Pancreas (tissue), 10 donors: ENCODE data around the gene PHF10. TPM values are rescaled to one million over a fixed set of nuclear protein-coding genes. Genes with fewer than 3 reads are reported as not detected.

Source experiments
- ATAC-seq, 4 donors: fragments of 200-7000 bp; cut with Tn5 transposase; one replicate each; pipeline versions ENCODE4 v1.8.0 to v1.9.1; 2020; ENCODE audit warnings: mild to moderate bottlenecking in 4 of 4, moderate library complexity in 4 of 4
- DNase-seq, 6 donors: peaks; one replicate each; pipeline ENCODE4 v3.0.0-alpha.2; 2020
- FAIRE-seq: peaks from 2 replicates; lab custom pipeline; 2012; peaks lifted over from hg19 to GRCh38; lab: Jason Lieb, UNC
- H3K27ac ChIP-seq, 4 donors: fragments of 200-600 bp; sonication (generic); 1 replicate in 3 of 4; 2 replicates in 1 of 4; pipeline versions ENCODE4 v1.5.0 to v1.8.0; 2020
- H3K27me3 ChIP-seq, 4 donors: fragments of 200-600 bp; one replicate each; pipeline ENCODE4 v1.8.0; 2021
- H3K36me3 ChIP-seq, 3 donors: fragments of 200-600 bp; sonication (generic) in 1 of 3; one replicate each; pipeline versions ENCODE4 v1.5.0 to v1.8.0; 2020 to 2021
- H3K4me1 ChIP-seq, 3 donors: fragments of 200-600 bp; one replicate each; pipeline ENCODE4 v1.8.0; 2021
- H3K4me3 ChIP-seq, 4 donors: fragments of 200-600 bp; sonication (generic) in 2 of 4; one replicate each; pipeline versions ENCODE4 v1.5.0 to v1.8.0; 2020 to 2021
- H3K9me3 ChIP-seq, 4 donors: fragments of 200-600 bp; one replicate each; pipeline ENCODE4 v1.8.0; 2021
- CTCF ChIP-seq, 4 donors: fragments of 200-600 bp; sonication (generic) in 3 of 4; IDR thresholded peaks; one replicate each; pipeline versions ENCODE4 v1.5.0 to v1.8.0; 2021; ENCODE audit warnings: antibody characterized with exemption in 4 of 4
- WGBS, 2 donors: extraction: QIAGEN DNeasy Blood & Tissue Kit; methylation state at CpG; one replicate each; pipeline ENCODE4 v1.1.7; 2013; 5-methylcytosine and 5-hydroxymethylcytosine counted together
- intact Hi-C, 3 donors: fragments of 100-400 bp; cut with DNase I; formaldehyde crosslinking; loops; one replicate each; pipeline versions ENCODE4 v1.11.1 to v1.14.2; 2022
- polyA plus RNA-seq, 2 donors: library from polyadenylated mRNA; stranded (reverse); fragments of 200-250 nt; gene quantifications; one replicate each; pipeline ENCODE4 v1.2.3, GENCODE V29; 2013
- total RNA-seq, 6 donors: library from RNA; stranded (reverse); fragmentation: NEBNext Ultra II Directional in 4 of 6; extraction: Animal tissue kit (Norgen Biotek cat#: 25700) in 4 of 6; gene quantifications; one replicate each; pipeline versions ENCODE4 v1.2.1 to v1.2.4, GENCODE V29; 2021 to 2023
- donor health status: healthy with polysubstance abuse.
- donor health status: DM: no; HTN: no; CAD: no; lungs with moderate emphysema.
- donor health status: DM: no; HTN: no; CAD: no.
- donor health status: control.
- donor health status: control.
- donor health status: Bipolar disorder and iron deficiency.
- donor health status: DM: yes; HTN: yes; CAD: no.
- donor health status: DM: no; HTN: no; CAD: no.
- donor health status: DM: no; HTN: no; CAD: no.
- donor health status: DM: yes; HTN: yes; CAD: no.

PHF10 gene
- total and polyA plus RNA-seq, 8 donors, result 14.1 to 39.8 (median 21.8) TPM

DNA sequence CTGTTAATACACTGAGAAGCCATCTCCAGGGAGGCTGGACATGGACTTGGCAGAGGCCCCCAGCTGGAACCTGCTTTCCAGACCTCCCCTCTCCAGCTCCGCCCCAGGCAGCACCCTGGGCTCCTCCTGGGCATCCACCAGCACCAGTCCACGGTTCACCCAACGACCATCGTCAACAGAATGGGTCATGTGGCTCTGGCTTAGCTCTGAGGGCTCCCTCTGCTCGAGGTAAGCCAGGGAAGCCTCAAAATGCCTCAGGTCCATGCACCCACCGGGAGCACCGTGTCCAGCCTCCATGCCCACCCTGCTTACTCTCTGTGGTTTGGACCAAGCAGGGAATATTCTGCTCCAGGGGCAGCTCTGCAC is 62.9 kb downstream of the PHF10 start:
- no peak for ATAC-seq
- peak in 1 of 6 donors; percentile 47 for DNase-seq
- Histone ChIP-seq H3K27me3 (no peaks in the 10 kb centered on the region), H3K4me1 (no peaks in the 10 kb centered on the region), H3K27ac (no peak overlapping the region), H3K36me3 (peaks cover 0 to 13% (median 0%) of the 10 kb centered on the region in 3 donors), H3K9me3 (no peaks in the 10 kb centered on the region), H3K4me3 (no peak overlapping the region)
- no peak for FAIRE-seq
- 90 to 92% methylated on average over 7 of the region's 7 CpGs for WGBS, 2 donors
- intact Hi-C loops, result no loop called here
- no peak for TF ChIP-seq CTCF (IDR thresholded peaks at IDR 0.05)

GRCh38 chr6:169660751-169661390 is 63.4 kb downstream of the PHF10 start:
- Histone ChIP-seq H3K4me1 (no peaks in the 10 kb centered on the region), H3K9me3 (no peaks in the 10 kb centered on the region), H3K27ac (no peak overlapping the region), H3K36me3 (peaks cover 0 to 13% (median 0%) of the 10 kb centered on the region in 3 donors), H3K4me3 (no peak overlapping the region), H3K27me3 (no peaks in the 10 kb centered on the region)
- no peak for FAIRE-seq
- no peak for TF ChIP-seq CTCF (IDR thresholded peaks at IDR 0.05)
- DNase-seq, result peak in 1 of 6 donors; percentile 40
- ATAC-seq, result no peak
- intact Hi-C loops, result no loop called here
- WGBS, 2 donors, result 92 to 94% methylated on average over 26 of the region's 26 CpGs

DNA sequence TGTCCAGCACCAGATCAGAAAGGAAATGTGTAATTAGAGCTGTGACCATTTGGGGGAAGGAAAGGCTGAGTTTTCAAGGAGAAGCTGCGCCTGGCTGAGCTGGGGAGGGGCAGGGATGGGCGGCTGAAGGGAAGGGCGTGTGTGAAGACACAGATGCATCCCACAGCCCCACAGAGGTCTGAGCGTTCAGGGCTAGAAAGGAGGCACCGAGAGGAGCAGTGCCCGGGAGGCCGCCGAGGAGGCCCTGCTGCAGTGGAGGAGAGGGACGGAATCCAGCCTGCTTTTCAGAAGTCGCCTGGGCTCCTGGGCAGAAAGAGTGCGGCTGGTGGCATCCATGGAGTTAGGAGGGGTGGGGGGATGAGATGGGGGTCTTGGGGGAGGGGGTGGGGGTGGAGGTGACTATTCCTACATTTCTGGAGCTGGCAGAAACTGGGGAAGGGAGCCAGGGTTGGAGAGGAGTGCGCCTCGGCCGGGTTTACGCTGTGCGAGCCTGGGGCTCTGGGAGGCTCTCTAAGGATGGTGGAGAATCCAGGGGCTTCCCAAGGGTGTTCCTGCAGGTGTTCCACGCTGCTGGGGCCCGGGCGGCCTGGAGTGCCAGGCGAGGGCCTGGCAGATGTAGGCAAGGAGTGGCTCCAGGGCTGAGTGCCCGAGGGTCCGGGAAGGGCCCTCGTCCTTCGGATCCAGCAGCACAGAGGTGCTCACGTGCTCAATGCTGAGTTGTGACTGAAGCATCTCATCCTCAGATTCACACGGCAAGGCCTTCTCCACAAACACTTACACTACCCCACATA is 64.3 kb downstream of the PHF10 start:
- FAIRE-seq, result no peak
- peak in 1 of 6 donors; percentile 43 for DNase-seq
- no peak overlapping the region for H3K4me3 ChIP-seq
- H3K36me3 ChIP-seq, result peaks cover 0 to 13% (median 0%) of the 10 kb centered on the region in 3 donors
- no peak for TF ChIP-seq CTCF (IDR thresholded peaks at IDR 0.05)
- ATAC-seq, result no peak
- H3K9me3 ChIP-seq, result no peaks in the 10 kb centered on the region
- H3K4me1 ChIP-seq, result no peaks in the 10 kb centered on the region
- no peak overlapping the region for H3K27ac ChIP-seq
- intact Hi-C loops, result no loop called here
- no peaks in the 10 kb centered on the region for H3K27me3 ChIP-seq
- WGBS, 2 donors, result 95 to 96% methylated on average over 23 to 26 of the region's 26 CpGs

GRCh38 chr6:169657284-169657610 is 67.1 kb downstream of the PHF10 start:
- ATAC-seq (no peak), FAIRE-seq (no peak), DNase-seq (peak in 1 of 6 donors; percentile 57)
- Histone ChIP-seq H3K4me1 (no peaks in the 10 kb centered on the region), H3K27me3 (no peaks in the 10 kb centered on the region), H3K4me3 (no peak overlapping the region), H3K9me3 (no peaks in the 10 kb centered on the region), H3K36me3 (no peaks in the 10 kb centered on the region), H3K27ac (no peak overlapping the region)
- no peak for TF ChIP-seq CTCF (IDR thresholded peaks at IDR 0.05)
- intact Hi-C loops, result no loop called here
- WGBS, 2 donors, result 89 to 90% methylated on average over 13 of the region's 13 CpGs
